HG03045 (cell line): ENCODE measurements around the gene GNAQ.

Source experiments
- ATAC-seq: cut with Tn5 transposase; IDR thresholded peaks from one replicate; pipeline ENCODE4 v1.9.1; 2021; ENCODE audit warnings: mild to moderate bottlenecking, moderate library complexity; ENCODE audit not compliant: unreplicated experiment

The GNAQ gene

DNA sequence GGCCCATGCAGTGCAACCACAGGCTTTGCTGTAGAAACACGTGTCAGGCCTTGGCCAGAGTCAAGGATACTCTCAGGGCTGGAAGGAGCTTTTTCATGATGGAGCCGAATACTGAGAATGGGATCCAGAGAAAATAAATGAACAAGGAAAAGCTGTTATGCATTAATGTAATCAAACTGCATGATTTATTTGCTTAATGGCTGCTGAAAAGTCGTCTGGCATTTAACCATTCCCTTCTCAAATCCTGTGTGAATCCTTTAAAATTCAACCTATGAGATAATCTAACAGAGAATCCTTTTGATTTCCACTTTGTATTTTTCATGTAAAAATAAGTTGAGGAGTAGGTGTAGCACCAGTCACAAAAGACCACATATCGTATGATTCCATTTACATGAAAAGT, 359.4 kb downstream of the GNAQ start:
- ATAC-seq: no peak

DNA sequence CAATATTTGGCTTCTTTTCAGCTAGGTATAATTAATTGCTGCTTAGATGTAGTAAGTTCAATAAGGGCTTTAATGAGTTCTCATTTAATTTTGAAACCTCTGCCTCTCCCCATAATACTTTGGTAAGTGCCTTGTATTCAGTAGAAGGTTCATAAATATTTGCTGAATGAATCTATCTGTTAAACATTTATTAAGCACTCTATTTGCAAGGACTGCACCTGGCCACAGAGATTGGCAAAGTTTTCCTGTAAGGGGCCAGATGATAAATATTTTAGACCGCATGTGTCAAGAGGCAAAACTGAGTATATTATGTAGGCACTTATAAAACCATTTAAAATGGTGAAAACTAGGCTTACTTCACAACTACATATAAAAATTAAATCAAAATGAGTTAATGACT, 364.5 kb downstream of the GNAQ start:
- ATAC-seq: no peak
